GM21515 (cell line): Measurements from ENCODE around the gene CPED1.
"Not testable (repeated sequence)": the region's sequence is repeated elsewhere in the genome, so short reads cannot be mapped to it uniquely, and the experiment has no call there.

Experiments
- ATAC-seq: cut with Tn5 transposase; IDR thresholded peaks from one replicate; pipeline ENCODE4 v1.9.1; 2021; ENCODE audit not compliant: unreplicated experiment

The CPED1 gene

DNA sequence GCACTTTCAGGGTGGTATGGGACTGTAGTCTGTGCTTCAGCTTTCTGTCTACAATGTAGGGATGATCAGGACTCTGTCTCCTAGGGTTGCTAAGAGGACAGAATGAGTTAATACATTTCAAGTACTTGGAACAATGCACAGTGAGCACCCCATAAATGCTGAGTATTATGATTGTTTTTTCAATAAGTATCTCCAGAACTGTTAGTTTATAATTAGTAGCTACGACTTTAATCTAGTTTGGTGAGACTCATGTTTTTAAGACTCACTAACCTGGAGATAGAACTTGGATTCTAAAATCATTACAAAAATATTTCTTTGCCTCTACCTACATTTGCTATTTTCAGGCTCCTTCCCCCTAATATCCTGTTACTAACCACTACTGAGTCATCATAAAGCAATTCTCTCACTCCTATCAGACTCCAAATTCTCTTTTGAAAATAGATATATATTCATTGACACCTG lies 95.3 kb downstream of the CPED1 start:
- no peak for ATAC-seq

DNA sequence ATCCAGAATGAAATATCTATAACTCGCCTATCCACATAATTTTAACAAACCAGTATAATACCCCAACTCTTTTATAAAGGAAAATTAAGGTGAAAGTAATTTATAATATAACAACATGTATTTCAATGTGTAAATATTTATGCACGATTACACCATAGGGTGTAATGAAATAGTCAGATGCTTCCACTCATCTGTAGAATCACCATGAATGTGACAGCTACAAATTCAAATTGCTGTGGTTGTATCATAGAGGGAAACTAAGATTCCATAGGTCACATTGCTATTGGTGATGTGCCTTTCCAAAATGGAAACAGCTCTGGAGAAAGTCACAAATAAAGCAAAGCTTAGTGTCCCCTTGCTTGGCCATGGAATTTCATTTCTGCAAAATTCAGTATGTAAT lies 95.7 kb downstream of the CPED1 start:
- ATAC-seq: no peak

DNA sequence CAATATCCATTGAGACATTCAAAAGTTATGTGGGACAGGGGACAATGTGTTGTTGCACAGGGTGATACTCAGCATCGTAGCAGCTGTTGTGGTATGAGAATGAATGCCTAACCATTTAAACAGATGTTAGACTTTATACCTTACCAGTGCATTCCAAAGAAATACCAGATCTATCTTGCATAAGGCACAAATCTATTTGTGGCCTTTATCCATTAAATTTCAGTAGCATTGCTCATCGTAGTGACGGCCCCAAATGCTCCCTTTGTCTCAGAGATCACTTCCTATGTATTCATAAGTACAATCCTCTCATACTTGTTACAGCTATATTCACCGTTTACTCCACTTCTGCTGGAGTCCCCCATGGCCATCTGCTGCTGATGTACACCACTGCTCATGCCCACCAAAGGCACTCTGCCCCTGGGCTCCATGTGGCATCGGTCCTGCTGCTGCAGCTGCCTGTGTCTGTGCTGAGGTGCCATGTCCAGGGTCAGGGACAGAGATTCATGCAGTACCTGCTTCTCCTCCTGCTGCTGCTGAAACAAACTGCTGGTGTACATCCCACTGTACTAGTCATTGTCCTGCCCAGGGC lies 96.3 kb downstream of the CPED1 start:
- no peak for ATAC-seq

DNA sequence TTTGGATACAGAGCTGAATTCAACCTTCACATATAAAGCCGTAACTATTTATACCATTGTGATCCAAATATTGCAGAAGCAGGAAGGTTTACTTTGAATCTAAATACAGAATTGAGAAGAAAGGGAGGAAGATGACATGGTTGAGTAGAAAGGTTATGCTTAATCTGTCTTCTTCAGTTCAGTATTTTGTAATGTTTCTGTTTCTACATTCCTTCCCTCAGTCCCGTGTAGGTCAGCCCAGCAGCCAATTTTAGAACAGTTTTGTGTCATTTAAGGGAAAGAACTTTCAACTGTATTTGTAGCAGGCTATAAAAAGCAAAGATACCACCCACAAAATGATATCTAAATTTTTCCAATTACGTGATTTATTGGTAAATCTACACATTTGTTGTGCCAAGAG lies 97.4 kb downstream of the CPED1 start:
- ATAC-seq: no peak

DNA sequence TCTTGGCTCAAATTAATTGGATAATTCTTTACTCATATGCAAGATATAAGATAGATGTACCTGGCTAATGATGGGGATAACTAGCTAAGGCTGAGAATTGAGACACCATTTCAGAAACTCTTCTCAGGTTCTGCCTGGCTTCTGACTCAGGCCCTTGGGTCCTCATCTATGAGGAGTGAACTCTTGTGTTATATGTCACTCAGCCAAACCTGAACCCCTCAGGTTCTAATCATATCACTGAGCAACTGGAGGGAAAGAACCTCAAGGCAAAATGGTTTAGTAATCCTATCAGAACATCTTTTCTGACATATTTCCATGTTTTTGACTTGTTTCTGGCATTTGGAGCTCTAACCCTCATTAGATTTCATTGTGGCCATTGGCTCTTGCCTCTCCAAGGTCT lies 100.4 kb downstream of the CPED1 start:
- no peak for ATAC-seq

DNA sequence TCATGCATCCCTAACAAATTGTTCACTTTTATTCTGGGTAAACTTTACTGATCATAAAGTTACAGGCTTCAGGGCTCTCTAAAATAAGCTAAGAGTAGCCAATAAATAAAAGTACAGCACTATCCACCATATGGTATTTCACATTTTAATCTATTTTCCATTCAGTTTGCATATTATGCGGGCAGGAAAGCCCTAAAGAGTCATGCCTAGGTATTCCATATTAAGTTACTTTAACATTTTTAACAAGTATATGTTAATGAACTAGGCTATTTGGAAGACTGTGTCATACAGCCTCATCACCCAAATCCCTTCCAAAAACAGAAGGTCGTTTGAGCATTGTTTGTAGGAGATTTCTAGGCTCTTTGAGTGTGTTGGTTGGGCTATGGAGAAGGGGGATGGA lies 106.3 kb downstream of the CPED1 start:
- no peak for ATAC-seq

DNA sequence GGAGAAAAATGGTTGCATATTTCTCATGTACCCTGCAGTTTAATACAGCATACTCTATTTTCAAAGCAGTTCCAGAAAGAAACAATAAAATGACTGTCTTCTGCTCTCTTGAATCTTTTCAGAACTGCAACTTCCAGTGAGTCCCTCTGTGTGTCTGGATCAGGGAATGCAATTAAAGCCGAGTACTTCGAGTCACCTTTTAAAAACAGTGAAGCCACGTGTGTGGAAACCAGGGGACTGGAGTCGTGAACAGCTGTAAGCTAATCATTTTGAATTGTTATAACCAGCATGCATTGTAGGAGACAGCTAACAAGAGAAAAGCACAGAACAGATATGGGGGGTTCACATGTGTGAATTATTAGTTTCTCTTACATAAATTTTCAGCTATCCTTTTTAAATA lies 109.1 kb downstream of the CPED1 start:
- ATAC-seq: no peak

DNA sequence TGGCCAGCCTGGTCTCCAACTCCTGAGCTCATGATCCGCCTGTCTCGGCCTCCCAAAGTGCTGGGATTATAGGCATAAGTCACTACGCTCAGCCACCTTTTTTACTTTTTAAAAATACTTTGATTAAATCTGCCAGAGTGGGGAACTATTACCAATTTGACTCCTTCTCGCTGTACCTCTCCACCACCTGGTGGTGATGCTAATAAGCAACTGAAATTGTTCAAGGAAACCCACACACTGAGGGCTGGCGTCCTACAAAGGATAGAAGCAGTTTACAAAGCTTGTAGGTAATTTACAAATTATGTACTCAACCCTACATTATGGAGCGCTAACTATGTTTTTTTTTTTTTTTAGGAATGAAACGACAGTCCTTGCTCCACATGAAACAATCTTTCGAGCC lies 111.1 kb downstream of the CPED1 start:
- ATAC-seq: no peak

DNA sequence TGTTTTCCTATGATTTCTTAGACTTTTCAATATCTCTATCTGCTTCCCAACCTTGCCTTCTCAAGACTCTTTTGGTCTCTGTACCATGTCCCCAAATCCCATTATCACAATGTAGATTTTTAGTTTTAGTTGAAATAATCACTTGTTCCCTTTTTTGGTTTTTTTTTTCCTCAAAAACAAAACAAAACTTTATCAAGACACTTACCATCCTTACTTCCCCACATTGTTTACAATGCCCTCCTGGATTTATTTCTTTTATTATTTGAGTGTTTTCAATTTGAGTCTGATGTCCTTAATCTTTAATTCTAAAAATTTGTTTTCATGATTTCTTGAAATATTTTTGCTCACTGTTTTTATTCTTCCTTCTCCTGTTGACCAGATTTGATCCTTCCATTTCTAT lies 112.6 kb downstream of the CPED1 start:
- ATAC-seq: no peak

DNA sequence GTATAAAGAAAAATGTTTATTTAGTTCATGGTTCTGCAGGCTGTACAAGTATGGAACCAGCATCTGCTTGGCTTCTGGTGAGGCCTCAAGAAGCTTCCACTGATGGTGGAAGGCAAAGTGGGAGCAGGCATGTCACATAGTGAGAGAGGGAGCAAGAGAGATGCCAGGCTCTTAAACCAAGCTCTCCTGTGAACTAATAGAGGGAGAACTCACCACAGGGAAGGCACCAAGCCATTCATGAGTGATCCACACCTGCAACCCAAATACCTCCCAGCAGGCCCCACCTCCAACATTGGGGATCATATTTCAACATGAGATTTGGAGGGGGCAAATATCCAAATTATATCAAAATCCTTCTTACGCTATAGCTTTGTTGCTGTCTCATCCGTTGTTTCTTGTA lies 113.1 kb downstream of the CPED1 start:
- no peak for ATAC-seq

DNA sequence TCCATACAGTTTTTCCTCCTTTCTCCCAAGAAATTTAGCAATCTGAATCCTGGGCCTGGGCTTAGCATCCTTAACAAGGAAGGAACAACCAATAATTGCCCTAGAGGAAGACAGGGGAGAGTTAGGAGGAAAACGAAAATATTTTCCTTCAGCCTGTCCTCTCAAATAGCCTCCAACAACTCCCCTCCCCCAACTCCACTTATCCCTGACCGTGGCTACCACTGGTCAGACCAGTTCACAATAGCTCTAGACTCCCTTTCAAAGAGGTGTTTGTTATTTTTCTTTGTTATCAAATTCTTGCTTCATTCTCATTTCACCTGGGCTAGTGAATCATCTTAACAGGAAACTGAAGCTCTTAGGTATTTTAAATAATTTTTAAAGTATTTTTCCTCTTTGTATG lies 114.1 kb downstream of the CPED1 start:
- no peak for ATAC-seq

DNA sequence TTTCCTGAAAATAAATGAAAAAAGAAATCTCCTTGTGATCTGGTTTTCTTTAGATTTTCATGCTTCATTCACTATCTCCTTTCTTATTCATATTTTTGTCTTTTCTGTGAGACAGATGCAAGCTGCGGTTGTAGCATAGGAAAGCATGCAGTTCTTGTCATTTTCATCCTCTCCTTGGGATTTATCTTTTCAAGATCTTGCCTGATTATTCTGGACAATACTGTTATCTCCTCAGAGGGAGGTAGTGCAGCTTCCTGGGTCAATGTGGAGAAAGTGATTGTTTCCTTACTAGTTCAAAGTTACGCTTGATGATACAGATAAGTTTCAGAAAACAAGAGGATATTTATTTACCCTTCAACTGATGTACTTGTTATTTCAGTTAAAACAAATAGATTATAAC lies 114.6 kb downstream of the CPED1 start:
- no peak for ATAC-seq

DNA sequence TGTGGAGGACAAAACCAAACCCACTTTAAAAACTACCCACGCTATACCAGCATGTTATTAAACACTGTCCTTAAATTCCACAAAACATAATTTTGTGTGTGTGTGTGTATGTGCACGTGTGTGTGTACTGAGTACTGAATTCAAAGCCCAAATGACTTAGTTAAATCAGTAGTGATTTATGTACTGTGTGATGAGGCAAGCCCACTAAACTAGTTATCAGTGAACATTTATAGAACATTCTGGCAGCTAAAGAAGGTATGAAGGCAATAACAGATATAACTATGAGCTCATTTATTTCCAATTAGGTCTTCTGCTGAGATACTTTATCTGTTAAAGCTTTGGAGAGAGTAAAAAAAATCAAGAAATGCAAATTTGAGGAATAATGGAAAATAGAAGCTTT lies 115.1 kb downstream of the CPED1 start:
- no peak for ATAC-seq

DNA sequence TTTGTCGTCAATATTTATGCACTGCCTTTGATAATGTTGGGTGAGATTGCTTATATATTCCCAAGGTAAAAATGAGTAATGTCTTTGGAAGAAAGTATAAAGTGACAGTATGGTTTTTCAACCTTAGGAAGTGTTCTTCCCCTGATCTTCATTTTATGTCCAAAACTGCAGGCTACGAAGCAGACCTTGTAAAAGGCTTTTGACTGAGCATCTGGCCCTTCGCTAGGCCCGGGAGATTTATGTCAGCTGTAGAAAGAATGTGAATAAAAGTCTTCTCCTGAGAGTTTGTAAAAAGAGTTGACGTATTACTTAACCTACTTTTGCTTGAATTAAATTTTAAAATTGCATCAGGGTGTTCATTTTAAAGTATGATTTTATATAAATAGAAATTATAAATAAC lies 116.8 kb downstream of the CPED1 start:
- ATAC-seq: no peak

DNA sequence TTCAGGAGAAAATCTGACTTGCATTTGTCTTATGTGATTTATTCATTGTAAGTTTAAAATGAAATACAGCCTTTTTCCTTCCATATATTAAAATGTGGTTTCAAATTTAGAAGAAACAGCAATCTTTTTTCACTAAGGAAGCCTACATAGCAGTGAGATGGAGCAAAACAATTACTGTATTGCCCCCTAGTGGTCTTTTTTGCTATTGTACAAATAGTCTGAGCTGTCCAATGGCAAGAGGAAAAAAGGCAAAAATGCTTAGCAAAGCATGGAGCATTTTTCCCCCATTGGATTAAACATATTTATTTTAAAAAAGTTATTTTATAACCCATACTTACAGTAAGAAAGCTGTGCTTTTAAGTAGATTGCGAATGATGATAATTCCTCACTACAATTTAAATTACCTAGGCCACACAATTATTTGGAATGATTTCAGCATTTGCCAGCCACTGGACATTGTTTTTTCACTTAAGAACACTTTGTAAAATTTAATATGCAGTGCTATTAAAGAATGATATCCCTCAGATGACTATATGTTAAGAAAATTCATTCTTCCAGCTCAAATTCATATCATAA lies 119.5 kb downstream of the CPED1 start:
- ATAC-seq: peak; percentile 91

DNA sequence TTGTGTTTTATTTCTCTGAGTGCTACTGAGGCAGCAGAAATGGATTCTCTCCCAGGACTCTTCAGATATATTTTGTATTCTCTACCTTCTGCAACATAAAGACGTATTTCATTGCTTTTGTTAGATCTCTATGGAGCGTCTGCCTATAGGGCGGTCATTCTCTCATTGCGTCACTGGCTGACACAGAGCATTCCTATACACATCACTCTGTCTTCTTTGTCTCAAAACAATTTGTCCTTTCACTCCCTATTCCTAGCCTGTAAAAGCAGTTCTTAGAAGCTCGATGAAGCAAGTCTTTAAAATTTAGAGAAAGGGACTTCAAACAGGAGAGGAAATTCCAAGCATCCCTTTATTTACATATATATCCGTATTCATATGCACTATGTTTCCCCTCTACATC lies 120.6 kb downstream of the CPED1 start:
- no peak for ATAC-seq

DNA sequence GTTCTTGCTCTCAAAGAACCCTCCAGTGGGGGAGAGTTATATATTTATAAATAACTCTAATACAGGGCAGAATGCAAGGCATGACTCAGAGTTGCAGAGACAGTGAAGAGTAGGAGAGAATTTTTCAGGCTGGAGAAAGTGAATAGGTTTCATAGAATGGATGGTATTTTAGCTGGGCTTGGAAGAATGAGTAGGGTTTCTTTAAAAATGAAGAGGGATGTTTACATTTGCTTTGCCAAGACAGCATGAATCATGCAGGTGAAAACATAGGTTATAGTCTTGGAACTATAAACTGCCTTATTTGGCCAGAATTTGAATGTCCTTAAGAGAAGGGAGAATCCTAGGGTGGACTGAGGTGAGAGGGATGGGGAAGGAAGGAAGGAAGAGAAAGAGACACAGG lies 124.8 kb downstream of the CPED1 start:
- ATAC-seq: no peak

DNA sequence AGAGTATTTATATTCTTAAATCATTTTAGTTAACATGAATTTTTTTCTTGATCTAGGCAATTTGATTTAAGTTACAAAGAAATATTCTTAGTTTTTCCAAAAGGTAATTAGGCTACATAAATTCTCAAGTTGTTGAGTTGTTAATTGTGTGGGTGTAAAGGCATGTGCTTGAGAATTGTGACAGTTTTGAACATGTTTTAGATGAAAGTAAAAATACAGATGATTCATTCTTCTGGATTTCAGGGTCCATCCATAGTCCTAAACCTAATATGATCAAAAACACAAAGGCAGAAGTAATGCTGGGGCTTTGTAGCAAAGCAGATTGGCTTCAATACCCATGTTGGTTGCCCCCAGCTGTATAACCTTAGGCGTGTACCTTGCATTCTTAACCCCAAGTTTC lies 127.9 kb downstream of the CPED1 start:
- no peak for ATAC-seq

DNA sequence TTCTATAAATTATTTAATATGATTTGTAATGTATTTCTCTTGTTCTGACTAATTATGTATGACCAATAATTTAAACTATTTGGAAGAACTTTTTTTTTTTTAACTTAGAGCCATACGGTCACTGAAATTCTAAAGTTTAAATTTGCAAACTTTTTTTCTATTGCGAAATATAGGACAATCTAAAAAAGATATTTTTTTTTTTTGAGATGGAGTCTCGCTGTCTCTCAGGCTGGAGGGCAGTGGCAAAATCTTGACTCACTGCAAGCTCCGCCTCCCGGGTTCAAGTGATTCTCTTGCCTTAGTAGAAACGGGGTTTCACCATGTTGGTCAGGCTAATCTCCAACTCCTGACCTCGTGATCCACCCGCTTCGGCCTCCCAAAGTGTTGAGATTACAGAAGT lies 130.5 kb downstream of the CPED1 start:
- no peak for ATAC-seq

DNA sequence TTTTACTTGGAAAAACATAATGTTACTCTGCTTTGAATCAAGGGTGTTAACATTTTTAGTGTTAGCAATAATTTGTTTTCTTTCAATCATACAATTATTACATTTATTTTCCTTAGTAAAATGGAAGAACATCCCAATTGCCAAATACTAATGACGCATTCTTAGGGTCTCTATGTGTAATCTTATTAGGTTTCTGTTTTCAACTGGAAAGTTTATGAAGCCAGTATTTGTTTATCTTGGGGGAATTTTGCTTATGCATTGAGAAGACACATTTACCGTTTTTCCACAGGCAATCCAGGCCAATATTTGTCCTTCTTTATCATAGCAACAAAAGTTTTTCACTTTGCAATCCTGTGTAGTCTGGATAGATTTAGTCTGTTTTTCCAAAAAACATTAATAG lies 134.5 kb downstream of the CPED1 start:
- ATAC-seq: no peak

DNA sequence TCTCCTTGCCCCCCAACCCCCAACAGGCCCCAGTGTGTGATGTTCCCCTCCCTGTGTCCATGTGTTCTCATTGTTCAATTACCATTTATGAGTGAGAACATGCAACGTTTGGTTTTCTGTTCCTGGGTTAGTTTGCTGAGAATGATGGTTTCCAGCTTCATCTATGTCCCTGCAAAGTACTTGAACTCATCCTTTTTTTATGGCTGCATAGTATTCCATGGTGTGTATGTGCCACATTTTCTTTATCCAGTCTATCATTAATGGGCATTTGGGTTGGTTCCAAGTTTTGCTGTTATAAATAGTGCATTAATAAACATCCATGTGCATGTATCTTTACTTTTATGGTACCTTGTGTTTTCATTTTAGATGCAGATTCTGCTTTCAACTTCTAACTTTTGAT lies 136.9 kb downstream of the CPED1 start:
- ATAC-seq: not testable (repeated sequence)

DNA sequence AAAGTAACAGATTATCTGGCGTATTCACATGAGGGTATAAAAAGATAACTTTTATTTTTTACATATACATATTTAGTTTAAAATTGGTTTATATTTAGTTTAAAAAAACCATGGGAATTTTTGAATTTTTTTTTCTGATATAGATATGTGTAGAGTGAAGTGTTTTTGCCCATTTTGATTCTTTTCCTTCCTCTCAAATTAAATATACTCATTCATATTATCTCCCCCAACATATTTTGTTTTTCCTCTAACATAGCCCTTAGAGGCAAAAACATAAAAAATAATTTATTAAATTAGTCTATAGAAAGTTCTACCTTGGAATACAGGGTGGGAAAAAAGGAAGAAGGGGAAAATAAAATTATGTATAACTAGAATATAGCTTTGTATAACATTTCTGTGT lies 137.7 kb downstream of the CPED1 start:
- no peak for ATAC-seq

DNA sequence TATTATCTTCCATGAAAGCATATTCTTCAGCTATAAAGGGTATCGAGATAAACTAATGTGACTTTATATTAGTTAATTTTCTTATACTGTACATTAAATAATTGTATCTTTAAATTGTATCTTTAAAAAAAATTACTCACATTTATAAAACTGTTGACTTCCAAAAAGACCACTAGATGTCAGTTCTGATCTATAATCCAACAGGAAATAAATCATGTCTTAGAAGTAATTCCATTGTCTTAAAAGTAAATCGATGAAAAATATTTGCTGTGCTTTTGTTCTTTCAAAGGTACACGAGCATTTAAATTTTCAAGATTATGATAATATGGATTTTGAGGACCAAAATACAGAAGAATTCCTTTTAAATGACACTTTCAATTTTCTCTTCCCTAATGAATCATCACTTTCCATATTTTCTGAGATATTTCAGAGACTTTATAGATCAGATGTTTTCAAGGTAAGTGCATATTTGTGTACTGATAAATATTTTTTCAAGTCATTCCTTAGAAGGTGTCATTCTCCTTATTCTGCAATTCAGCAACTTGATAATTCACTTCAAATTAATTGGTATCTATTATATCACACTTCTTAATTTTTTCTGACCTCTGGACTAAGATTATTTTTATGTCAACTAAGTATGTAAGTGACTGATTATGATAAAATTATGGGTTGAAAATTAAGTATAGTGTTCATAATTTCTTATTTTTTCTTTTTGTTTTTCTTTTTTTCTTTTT lies 138.5 kb downstream of the CPED1 start:
- ATAC-seq: no peak
